Right ventricle myocardium inferior (tissue), 1 donor: ENCODE data around the gene ARHGEF5. TPM values are rescaled to one million over a fixed set of nuclear protein-coding genes. Genes with fewer than 3 reads are reported as not detected.
"Not testable (repeated sequence)": the region's sequence is repeated elsewhere in the genome, so short reads cannot be mapped to it uniquely, and the experiment has no call there.

Experiments
- ATAC-seq: fragments of 200-7000 bp; cut with Tn5 transposase; one replicate; pipeline ENCODE4 v1.9.1; 2020; ENCODE audit warnings: mild to moderate bottlenecking, moderate library complexity
- DNase-seq: peaks from one replicate; pipeline ENCODE4 v3.0.0; 2021; ENCODE audit errors: missing footprints
- intact Hi-C: fragments of 100-400 bp; cut with DNase I; formaldehyde crosslinking; loops from one replicate; pipeline ENCODE4 v1.11.0; 2022
- total RNA-seq: library from RNA; stranded (reverse); fragmentation: NEBNext Ultra II Directional; extraction: Animal tissue kit (Norgen Biotek cat#: 25700); gene quantifications from one replicate; pipeline ENCODE4 v1.2.1, GENCODE V29; 2021
- donor health status: DM: no; HTN: yes; CAD: no; lungs with severe emphysema.

Gene ARHGEF5
- total RNA-seq, 1 donor from 2014 or later: 2.4 TPM

DNA sequence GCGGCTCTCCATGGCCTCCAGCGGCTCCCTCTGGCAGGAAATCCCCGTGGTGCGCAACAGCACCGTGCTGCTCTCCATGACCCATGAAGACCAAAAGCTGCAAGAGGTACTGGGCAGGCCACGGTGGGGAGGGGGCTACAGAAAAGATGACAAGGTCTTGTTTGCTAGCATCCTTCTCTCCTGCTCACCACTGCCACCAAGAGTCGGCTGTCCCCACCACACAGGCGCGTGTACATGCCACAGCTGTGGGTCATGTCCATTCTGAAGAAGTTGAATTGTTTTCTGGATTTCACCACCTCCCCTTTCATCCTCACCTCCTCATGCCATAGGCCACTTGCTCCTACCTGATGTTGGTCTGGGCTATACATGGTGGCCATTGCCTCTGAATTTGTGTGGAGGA lies 12.0 kb downstream of the ARHGEF5 start:
- intact Hi-C loops, DNase-seq, ATAC-seq: not testable (repeated sequence)

DNA sequence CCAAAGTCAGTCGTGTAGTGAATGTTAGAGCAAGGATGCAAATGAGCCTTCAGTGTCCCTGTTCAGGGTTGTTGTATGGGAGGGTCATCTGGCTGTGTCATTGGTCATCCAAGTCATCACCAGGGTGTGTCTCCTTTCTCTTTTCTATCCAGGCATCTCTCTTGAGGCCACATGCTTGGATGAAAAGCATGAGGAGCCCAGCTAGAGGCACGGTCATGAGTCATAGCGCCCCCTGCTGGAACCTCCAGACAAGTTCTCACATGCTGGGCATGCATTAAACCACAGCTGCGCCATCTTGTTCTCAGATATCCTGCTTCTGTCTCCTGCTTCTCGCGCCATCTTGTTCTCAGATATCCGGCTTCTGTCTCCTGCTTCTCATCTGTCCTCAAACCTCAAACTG lies 14.0 kb downstream of the ARHGEF5 start:
- intact Hi-C loops, ATAC-seq: not testable (repeated sequence)
- DNase-seq: peak; percentile 18

DNA sequence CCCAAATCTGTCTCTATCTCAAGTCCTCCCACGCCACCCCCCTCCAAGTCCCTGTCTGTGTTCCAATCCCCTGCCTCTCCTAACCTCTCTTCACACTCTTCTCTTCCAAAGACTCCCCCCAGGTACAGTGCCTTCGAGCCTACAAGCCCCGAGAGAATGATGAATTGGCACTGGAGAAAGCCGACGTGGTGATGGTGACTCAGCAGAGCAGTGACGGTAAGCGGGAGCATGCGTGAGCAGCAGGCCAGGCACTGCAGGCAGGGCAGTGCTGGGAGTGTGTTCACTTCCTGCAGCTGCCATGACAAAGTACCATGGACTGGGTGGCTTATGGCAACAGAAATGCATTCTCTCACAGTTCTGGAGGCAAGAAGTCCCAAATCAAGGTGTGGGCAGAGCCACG lies 23.4 kb downstream of the ARHGEF5 start:
- ATAC-seq: no peak
- no peak for DNase-seq
- intact Hi-C loops: no loop called here

DNA sequence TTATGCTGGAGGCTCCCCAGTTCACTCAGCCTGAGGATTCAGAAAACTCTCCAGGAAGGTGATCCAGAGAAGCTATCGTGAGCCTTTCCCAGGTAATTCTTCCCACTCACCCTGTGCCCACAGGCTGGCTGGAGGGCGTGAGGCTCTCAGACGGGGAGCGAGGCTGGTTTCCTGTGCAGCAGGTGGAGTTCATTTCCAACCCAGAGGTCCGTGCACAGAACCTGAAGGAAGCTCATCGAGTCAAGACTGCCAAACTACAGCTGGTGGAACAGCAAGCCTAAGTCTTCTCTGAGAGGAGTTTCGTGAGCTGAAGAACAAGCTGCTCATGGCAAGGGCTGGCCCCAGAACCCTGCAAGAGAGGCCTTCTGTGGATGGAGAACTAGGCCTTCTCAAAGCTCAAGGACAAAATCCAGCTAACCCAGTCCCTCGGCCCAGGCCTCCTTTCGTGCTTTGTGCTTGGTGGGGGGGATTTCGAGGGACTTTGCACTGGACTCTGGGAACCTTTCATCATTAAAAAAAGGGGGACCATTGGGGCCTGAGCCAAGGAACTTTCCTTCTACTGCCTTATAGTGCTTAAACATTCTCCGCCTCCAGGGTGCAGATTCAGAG lies 24.7 kb downstream of the ARHGEF5 start:
- ATAC-seq (no peak), DNase-seq (no peak)
- intact Hi-C loops: no loop called here

DNA sequence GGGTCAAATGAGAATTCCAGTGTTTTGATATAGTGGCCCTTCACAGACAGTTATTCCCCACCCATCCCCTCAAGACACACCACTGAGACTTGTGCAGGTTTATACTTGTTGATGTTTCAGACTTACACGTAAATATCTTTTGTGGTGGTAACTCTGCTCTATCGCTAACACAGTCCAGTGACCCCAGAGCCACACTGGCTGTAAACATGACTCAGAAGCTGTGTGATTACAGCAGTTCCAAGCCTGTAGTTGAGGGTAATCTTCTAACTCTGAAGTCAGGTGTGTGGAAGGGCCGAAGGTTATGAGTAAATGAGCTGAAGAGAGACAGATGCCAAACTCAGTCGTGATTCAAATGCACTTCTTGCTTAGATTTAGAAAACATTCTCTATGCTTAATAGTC lies 28.9 kb downstream of the ARHGEF5 start:
- ATAC-seq (no peak), DNase-seq (no peak)
- intact Hi-C loops: no loop called here

DNA sequence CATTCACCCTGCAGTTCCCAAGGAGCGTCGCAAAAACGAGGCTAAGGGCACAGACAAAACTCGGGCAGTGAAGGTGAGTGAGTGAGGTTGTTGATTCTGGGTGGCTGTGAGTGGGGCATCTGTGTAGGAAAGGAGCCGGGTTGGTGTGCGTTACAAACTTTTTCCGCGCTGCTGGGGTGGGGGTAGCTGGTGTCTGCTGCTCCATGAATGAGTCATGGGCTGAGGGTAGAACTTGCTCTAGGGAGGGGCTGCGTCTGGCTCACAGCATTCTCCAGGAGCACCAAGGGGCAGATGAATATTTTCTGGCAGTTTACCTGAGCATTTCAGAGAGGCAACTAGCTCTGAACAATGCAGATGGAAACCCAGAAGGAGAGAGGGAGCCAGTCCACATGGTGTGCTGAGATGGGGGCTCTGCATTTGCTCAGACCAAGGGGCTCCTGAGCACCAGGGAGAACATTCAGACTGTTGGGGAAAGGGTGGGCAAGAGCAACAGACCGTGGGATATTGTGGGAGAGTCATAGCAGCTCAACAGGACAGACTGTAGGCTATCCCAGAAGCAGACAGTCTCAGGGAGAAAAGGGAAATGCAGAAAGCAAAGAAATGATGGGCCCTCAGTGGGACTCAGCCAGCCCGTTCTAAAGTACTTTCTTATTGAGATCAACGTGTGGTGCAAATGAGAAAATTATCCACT lies 29.5 kb downstream of the ARHGEF5 start:
- ATAC-seq (no peak), DNase-seq (no peak)
- intact Hi-C loops: no loop called here

DNA sequence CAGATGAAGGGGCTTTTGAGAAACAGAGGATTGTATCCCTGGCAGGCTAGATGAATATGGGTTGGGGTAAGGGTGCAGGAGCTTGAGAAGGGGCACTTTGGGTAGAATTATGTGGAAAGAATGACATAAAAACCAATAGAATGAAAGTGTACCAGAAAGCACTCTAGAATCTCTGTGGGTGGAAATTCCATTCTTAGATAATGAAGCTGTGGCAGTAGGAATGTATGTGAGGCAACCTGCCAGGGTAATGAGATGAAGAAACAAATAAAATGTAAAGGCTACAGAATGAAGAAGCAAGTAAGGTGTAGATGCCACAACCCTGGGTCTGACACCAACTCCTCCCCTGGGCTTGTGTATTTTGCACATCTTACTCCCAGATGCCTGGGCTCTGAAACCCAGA lies 31.5 kb downstream of the ARHGEF5 start:
- ATAC-seq (no peak), DNase-seq (no peak)
- intact Hi-C loops: no loop called here

DNA sequence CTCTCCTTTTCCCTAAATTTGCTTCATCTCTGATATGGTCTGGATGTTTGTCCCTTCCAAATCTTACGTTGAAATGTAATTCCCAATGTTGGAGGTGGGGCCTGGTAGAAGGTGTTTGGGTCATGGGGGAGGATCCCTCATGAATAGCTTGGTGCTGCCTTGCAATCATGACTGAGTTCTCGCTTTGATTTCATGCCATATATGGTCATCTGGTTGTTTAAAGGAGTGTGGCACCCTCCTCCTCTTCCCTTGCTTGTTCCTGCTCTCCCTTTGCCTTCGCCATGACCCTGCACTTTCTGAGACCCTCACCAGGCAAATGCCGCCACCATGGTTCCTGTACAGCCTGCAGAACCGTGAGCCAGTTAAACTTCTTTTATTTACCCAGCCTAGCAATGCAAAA lies 33.7 kb downstream of the ARHGEF5 start:
- ATAC-seq (no peak), DNase-seq (no peak)
- intact Hi-C loops: no loop called here

DNA sequence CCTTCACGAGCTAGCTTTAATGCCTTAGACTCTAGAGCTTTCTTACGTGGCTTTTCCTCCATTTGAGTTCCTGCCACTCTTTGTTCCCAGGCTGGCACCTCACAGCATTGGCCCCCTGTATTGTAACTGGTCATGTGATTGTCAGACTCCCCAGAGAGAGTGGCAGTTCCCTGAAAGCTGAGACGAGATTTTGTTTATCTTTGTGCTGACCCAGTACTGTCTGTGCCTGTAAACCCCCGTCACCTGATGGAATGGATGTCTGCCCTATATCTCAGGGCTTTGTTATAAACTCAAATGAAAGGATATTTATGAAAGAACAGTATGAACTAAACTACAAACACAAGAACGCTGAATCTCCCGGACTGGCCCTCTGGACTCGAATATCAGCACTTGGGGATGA lies 35.3 kb downstream of the ARHGEF5 start:
- no peak for ATAC-seq
- intact Hi-C loops: no loop called here
- DNase-seq: no peak

DNA sequence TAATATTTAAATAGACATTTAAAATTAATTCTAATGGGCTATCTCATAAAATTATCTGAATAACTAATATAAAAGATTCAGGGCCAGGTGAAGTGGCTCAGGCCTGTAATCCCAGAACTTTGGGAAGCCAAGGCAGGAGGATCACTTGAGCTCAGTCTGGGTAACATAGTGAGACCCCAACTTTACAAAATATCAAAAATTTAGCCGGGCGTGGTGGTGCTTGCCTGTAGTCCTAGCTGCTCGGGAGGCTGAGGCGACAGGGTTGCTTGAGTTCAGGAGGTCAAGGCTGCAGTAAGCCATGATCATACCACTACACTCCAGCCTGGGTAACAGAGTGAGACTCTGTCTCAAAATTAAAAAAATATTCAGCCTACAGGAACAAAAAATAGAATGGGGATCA lies 35.8 kb downstream of the ARHGEF5 start:
- no peak for DNase-seq
- intact Hi-C loops: no loop called here
- no peak for ATAC-seq

DNA sequence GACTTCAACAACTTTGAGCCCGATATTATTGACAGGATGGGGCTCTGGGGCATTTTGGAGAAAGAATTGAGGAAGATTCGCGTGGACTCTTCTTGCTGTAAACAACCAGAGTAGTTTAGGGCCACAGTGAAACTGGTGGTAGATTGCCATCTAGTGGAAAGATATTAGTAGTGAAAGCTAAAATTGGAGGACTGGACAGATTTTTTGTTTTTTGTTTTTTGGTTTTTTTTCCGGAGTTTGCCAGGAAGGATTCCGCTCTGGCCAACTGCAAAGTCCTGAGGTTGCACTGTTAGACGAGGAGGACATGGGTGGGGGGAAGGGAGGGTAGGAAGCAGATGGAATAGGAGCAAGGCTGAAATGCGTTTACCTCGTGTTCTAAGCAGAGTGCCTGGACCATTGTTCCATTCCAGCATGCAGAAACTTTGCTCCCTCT lies 36.6 kb downstream of the ARHGEF5 start:
- DNase-seq: no peak
- intact Hi-C loops: no loop called here
- ATAC-seq: peak; percentile 75

DNA sequence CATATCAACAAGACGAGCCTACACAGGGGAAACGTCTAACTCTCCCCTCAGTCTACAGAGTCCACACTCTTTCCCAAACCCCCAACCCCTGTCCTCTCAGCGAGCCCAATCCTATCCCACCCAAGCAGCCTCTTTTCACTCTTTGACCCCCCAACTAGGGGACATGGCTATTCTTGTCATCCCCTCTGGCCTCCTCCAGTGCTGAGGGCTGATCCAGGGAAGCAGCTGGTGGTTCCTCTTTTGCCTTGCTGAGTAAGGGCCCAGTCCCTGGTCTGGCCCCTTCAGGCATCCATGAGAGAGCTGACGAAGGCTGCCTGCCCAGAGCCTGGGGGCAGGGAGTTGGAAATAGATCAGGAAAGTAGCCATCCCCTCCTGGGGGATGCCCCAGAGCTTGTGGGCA lies 41.9 kb downstream of the ARHGEF5 start:
- intact Hi-C loops: no loop called here
- ATAC-seq: no peak
- DNase-seq: no peak

DNA sequence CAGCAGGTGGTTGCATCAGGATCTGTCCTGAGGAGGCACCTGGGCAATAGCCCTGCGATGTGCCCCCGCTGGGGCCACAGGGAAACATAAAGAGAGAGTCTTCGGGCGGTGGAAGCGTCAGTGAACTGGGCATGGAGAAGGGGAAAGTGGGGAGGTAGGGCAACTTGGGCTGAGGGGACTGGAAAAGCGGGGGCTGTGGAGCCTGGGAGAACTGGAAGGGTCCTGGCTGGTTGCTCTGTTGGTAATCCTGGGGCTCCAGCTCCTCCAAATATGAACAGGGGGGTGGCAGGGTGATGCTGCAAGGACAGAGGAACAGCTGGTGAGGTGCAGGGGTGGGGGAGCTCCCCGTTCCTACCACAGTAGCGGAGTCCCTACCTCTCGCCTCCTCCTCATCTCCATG lies 43.1 kb downstream of the ARHGEF5 start:
- no peak for ATAC-seq
- intact Hi-C loops: no loop called here
- no peak for DNase-seq

DNA sequence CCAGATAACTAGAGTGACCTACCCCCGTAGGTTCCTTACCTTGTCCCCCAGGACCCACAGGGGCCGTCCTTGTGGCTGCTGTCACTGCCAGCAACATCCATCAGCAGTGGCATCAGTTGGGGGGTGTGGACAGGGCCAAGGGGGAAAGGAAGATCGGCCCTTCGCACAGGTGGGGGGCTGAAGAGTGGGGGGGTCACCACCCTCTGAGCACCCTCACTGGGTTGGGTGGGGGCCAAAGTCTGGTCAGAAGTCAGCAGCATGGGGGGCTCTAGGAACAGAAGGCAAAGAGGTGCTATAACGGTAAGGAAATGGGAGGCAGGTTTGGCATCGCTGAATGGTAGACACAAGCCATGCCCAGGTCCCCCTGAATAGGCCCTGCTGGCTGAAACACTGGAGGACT lies 43.7 kb downstream of the ARHGEF5 start:
- no peak for ATAC-seq
- DNase-seq: no peak
- intact Hi-C loops: no loop called here

DNA sequence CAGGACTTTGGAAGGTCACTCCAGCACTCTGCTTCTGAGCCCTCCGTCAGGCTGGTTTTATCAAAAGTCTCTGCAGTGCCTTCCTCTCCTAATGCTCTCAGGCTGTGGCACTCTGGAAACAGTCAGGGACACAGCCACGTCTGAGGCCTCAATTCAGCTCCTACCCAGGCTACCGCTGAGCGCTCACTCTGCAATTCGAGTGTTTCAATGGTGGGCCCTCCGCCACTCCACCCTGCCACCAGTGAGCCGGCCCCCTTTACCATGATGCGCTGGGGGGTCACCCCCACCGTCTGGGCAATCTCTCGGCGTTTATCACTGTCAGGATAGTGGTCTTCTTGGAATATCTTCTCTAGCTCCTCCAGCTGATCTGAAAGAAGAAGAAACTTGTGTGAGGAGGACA lies 44.7 kb downstream of the ARHGEF5 start:
- DNase-seq (no peak), ATAC-seq (no peak)
- intact Hi-C loops: no loop called here

DNA sequence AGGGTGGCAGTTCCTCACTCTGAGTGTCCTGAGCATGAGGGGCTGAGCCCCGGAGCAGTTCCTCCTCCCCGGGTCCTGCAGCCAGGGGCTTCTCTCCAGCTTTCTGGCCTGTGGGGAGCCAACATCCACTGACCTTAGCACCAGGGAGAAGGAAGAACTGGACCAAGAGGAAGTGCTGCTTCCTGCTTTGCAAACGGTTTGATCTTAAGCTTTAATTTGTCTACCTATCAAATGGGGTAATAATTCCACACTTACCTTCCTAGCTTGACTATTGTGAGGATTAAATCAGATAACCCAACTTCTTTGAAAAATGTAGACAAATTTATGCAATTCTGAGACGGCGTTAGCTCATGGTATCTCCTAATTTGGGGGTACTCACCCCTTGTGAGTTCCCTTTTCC lies 46.3 kb downstream of the ARHGEF5 start:
- DNase-seq (no peak), ATAC-seq (no peak)
- intact Hi-C loops: no loop called here

DNA sequence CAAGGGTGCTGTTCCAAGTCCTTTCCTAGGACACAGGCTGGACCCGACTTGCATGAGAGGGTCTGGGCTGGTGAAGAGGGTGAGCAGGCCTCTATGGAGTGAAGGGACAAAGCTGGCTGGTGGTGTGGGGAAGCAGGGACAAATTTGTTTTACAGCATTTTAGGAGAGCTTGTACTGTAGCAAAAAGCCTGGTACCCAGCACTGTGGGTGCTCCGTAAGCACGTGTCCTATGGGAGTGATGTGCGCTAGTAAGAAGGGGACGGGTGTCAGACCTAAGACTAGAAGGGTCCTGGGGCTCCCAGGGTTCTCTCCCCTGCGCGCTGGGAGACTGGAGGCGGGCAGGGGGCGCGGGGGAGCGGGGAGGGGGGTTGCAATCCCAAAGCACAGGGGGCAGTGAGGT lies 47.9 kb downstream of the ARHGEF5 start:
- DNase-seq: no peak
- ATAC-seq: no peak

DNA sequence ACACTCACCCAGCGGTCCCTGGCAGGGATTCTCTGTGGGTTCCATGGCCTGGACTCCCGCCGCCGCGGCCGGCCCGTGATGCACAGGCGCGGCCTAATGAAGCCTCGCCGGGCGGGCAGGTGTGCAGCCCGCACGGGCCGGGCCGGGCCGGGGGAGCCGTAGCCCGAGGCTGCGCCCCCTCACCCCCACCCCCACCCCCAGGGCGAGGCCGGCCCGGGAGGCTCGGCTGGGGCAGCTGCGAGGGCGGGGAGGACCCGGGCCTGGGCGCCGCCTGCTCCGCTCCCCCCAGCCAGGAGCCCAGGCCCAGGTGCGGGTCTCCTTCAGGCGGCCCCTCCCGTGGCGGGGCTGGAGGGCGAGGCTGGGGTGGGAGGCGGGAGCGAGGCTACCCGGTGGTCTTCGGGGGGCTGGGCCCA lies 48.5 kb downstream of the ARHGEF5 start, which contains the start of gene NOBOX:
Gene NOBOX (minus strand): TSS at position 45 of the 413 bp plus-strand sequence.
- intact Hi-C loops: no loop called here
- no peak for DNase-seq
- no peak for ATAC-seq

More for the DNA sequence above, 47.9 kb downstream of the ARHGEF5 start:
- intact Hi-C loops: no loop called here

DNA sequence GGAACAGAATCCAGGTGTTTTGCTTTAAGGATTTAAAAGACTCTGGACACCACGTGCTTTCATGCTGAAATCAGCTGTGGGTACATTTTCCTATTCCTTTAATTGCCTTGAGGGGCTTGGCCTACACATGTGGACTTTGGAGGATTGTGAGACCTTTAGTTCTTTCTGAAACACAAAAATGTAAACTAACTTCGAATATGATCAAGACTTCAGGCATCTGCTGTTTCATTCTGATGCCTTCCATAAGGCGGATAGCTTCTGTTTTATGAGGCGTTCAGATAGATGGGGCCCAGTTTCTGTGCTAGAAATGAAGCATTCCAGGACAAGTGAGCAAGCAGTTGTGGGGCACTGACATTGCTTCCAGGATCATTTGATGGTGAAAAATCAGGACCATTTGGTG lies 49.7 kb downstream of the ARHGEF5 start:
- DNase-seq (no peak), ATAC-seq (no peak)
- intact Hi-C loops: no loop called here

DNA sequence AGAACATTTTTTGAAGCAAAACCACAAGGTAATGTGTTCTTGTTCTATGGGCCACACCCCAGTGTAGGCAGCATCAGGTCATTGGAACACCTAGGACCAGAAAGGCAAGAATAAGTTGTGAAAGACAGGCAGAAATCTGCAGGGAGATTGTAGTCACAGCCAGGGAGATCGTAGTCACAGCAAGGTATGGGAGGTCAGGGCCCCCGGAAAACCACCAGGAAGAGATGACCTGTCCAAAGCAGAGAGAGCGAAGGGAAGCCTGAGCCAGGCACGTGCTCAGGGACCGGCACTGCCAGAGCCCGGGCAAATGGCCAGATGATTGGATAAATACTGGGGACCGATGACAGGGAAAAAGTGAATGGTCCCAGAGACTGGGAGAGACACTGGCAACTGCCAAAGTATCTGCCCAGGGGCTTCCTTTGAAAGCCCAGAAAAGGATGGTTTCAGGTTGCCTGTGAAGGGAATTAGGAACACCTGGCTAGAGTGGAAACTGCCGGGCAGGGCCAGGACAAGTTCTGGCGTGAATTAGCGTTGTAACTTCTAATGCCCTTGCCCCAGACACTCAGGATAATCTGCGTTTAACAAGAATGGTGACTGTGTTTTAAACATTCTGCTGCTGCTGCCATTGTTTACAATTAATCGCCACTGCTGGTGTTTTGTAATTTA lies 52.2 kb downstream of the ARHGEF5 start:
- DNase-seq: no peak
- no peak for ATAC-seq
- intact Hi-C loops: no loop called here
